Liver (tissue), 9 donors: Measurements from ENCODE around the gene CD81. TPM values are rescaled to one million over a fixed set of nuclear protein-coding genes. Genes with fewer than 3 reads are reported as not detected.

Experiments
- DNase-seq: peaks from one replicate; pipeline ENCODE4 v3.0.0-alpha.2; 2017; ENCODE audit warnings: low spot score
- H3K27ac ChIP-seq, 2 donors: one replicate each; pipeline ENCODE4 v1.7.0; 2013; ENCODE audit warnings: inconsistent platforms in 2 of 2, low read length in 2 of 2, control low read depth in 1 of 2, low read depth in 1 of 2, mild to moderate bottlenecking in 1 of 2
- H3K27me3 ChIP-seq, 4 donors: one replicate each; pipeline versions ENCODE4 v1.6.1 to v1.7.0; 2013; ENCODE audit warnings: low read length in 3 of 4, inconsistent platforms in 1 of 4, mild to moderate bottlenecking in 1 of 4, moderate library complexity in 1 of 4; ENCODE audit not compliant: control insufficient read depth in 4 of 4, insufficient read depth in 4 of 4
- H3K36me3 ChIP-seq, 4 donors: one replicate each; pipeline versions ENCODE4 v1.6.1 to v1.7.0; 2013; ENCODE audit warnings: low read length in 3 of 4, mild to moderate bottlenecking in 3 of 4, low read depth in 1 of 4, moderate library complexity in 1 of 4; ENCODE audit not compliant: control insufficient read depth in 4 of 4, insufficient read depth in 3 of 4
- H3K4me1 ChIP-seq, 4 donors: one replicate each; pipeline versions ENCODE4 v1.6.1 to v1.7.0; 2013; ENCODE audit warnings: low read length in 3 of 4, mild to moderate bottlenecking in 3 of 4, moderate library complexity in 1 of 4; ENCODE audit not compliant: control insufficient read depth in 4 of 4, insufficient read depth in 4 of 4
- H3K4me3 ChIP-seq, 3 donors: one replicate each; pipeline versions ENCODE4 v1.6.1 to v1.7.0; 2013; ENCODE audit warnings: low read length in 3 of 3, control low read depth in 1 of 3, low read depth in 1 of 3, mild to moderate bottlenecking in 1 of 3
- H3K9ac ChIP-seq, 2 donors: one replicate each; pipeline ENCODE4 v1.7.0; 2013; ENCODE audit warnings: low read length in 2 of 2, mild to moderate bottlenecking in 2 of 2, moderate library complexity in 2 of 2, control low read depth in 1 of 2, low read depth in 1 of 2
- H3K9me3 ChIP-seq, 4 donors: one replicate each; pipeline versions ENCODE4 v1.6.1 to v1.7.0; 2013; ENCODE audit warnings: low read length in 3 of 4; ENCODE audit not compliant: control insufficient read depth in 4 of 4
- EGR1 ChIP-seq, 2 donors: IDR thresholded peaks; 2 replicates each; pipeline ENCODE4 v1.6.1; 2016 to 2018; ENCODE audit warnings: antibody characterized with exemption in 2 of 2, low read depth in 2 of 2
- FOXA1 ChIP-seq: IDR thresholded peaks from 2 replicates; pipeline ENCODE4 v1.6.1; 2016; ENCODE audit warnings: antibody characterized with exemption
- FOXA2 ChIP-seq: IDR thresholded peaks from 2 replicates; pipeline ENCODE4 v1.6.1; 2016; ENCODE audit warnings: antibody characterized with exemption
- GABPA ChIP-seq, 2 donors: IDR thresholded peaks in 1 of 2; conservative IDR thresholded peaks in 1 of 2; 2 replicates each; pipeline ENCODE4 v1.6.1; 2016; ENCODE audit warnings: antibody characterized with exemption in 2 of 2, mild to moderate bottlenecking in 1 of 2, moderate library complexity in 1 of 2
- HNF4G ChIP-seq: IDR thresholded peaks from 2 replicates; pipeline ENCODE4 v1.6.1; 2016; ENCODE audit warnings: antibody characterized with exemption
- JUND ChIP-seq, 2 donors: IDR thresholded peaks; 2 replicates each; pipeline ENCODE4 v1.6.1; 2016; ENCODE audit warnings: antibody characterized with exemption in 2 of 2
- NR2F2 ChIP-seq: IDR thresholded peaks from 2 replicates; pipeline ENCODE4 v1.6.1; 2016; ENCODE audit warnings: antibody characterized with exemption
- RAD21 ChIP-seq, 2 donors: IDR thresholded peaks; 2 replicates each; pipeline ENCODE4 v1.6.1; 2016; ENCODE audit warnings: antibody characterized with exemption in 2 of 2, mild to moderate bottlenecking in 2 of 2
- RXRA ChIP-seq, 2 donors: IDR thresholded peaks; 2 replicates each; pipeline ENCODE4 v1.6.1; 2017 to 2018; ENCODE audit warnings: antibody characterized with exemption in 2 of 2, mild to moderate bottlenecking in 1 of 2
- SP1 ChIP-seq: IDR thresholded peaks from 2 replicates; pipeline ENCODE4 v1.6.1; 2018; ENCODE audit warnings: antibody characterized with exemption, mild to moderate bottlenecking
- WGBS: extraction: QIAGEN DNeasy Blood & Tissue Kit; methylation state at CpG from one replicate; pipeline ENCODE4 v1.1.7; 2013; 5-methylcytosine and 5-hydroxymethylcytosine counted together
- polyA plus RNA-seq, 2 donors: library from polyadenylated mRNA; stranded (reverse) in 1 of 2; unstranded in 1 of 2; fragments of 200-250 nt in 1 of 2; fragments of >200 nt in 1 of 2; fragmentation: Nextera tagmentation in 1 of 2; extraction: Ambion mirVana in 1 of 2; gene quantifications; one replicate each; pipeline versions ENCODE4 v1.2.1 to v1.2.3, GENCODE V29; 2013 to 2015
- total RNA-seq, 2 donors: library from RNA; depleted of rRNA; stranded (reverse); fragments of >200 nt; gene quantifications; one replicate each; pipeline ENCODE4 v1.2.3, GENCODE V29; 2014
- TF ChIP-seq, protein P1 (sequence below): IDR thresholded peaks from 2 replicates; pipeline ENCODE4 v1.6.1; 2016; ENCODE audit warnings: antibody characterized with exemption
- TF ChIP-seq, protein P2 (sequence below): IDR thresholded peaks from 2 replicates; pipeline ENCODE4 v1.6.1; 2016; ENCODE audit warnings: antibody characterized with exemption
- TF ChIP-seq, protein P3 (sequence below): IDR thresholded peaks from 2 replicates; pipeline ENCODE4 v1.6.1; 2016; ENCODE audit warnings: antibody characterized with exemption, mild to moderate bottlenecking
- donor health status: healthy.
- donor health status: healthy.
- donor health status: healthy.
- donor health status: healthy.
- donor health status: healthy.

The CD81 gene
- total and polyA plus RNA-seq, 4 donors, result 76.9 to 712 (median 164) TPM

DNA sequence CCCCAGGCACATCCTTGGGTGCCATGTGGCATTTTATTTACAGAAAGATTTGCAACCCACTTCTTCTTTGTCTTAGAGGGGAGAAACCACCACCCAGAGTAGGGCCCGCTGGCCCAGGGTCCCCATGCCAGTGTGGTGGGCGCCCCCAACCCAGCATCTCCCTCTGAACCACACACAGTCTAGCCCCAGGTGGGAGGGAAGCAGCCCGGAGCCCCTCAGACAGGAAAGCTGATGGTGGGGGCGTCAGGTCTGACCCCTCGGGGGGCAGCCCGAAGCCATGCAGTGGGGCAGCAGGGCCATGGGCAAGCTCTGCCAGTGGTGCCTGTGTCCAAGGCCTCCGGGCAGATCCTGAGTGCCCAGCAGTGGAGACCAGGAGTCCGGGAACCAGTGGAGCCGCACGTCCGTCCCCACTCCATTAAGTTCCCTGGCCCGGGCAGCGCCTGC, 55.5 kb downstream of the CD81 start:
- H3K4me1 ChIP-seq, result no peaks in the 10 kb centered on the region
- H3K9ac ChIP-seq, result no peak overlapping the region
- no peaks in the 10 kb centered on the region for H3K9me3 ChIP-seq
- TF ChIP-seq RXRA (IDR thresholded peaks at IDR 0.05) (no peak), SP1 (no peak), EGR1 (IDR thresholded peaks at IDR 0.05; ENCODE audit: low read depth in 2 of 2) (no peak), JUND (IDR thresholded peaks at IDR 0.05) (no peak), FOXA2 (no peak), FOXA1 (no peak), HNF4G (no peak), RAD21 (IDR thresholded peaks at IDR 0.05) (no peak), GABPA (IDR thresholded peaks at IDR 0.05 in 1 of 2, conservative IDR thresholded peaks at IDR 0.05 in 1 of 2) (no peak)
- TF ChIP-seq, protein P1, sequence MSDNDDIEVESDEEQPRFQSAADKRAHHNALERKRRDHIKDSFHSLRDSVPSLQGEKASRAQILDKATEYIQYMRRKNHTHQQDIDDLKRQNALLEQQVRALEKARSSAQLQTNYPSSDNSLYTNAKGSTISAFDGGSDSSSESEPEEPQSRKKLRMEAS, result no peak
- TF ChIP-seq, protein P2, sequence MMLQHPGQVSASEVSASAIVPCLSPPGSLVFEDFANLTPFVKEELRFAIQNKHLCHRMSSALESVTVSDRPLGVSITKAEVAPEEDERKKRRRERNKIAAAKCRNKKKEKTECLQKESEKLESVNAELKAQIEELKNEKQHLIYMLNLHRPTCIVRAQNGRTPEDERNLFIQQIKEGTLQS, result no peak
- no peak overlapping the region for H3K27ac ChIP-seq
- H3K27me3 ChIP-seq, result no peaks in the 10 kb centered on the region
- DNase-seq, result no peak
- H3K4me3 ChIP-seq, result no peak overlapping the region
- no peaks in the 10 kb centered on the region for H3K36me3 ChIP-seq
- WGBS, result 92% methylated on average over 13 of the region's 13 CpGs

DNA sequence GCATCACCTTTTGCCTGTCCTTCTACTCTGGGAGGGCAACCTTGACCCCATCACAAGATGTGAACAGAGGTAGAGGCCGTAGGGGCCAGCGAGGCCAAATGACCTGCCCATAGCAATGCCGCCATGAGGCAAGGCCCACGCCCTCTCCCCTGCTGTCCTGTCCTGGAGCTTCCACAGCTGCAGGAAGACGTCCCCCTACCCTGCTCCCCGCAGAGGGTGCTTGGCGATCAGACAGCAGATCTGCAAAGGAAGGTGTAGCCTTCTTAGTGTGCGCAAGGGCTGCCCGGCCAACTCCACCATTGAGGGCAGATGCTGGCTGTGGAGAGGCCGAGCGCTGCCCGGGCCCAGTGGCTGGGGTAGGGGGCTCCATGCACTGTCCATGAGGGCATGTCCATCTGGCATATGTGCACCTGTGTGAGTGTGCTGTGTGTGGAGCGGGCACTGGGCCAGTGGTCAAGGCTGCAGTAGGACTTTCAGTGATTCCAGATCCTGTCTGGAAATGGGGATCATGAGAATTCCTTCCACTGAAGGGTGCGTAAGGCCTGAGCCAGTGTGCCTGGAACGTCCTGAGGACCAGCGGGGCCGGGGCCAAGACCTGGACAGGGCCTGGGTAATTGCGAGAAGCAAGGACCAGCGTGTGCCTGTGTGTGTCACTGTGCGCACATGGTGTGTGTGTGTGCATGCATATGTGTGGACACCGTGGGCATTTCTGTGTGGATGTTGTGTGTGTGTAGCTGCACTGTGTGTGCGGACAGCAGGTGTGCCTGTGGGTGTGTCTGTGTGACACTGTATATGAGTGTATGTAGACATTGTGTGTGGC, 56.2 kb downstream of the CD81 start:
- TF ChIP-seq EGR1 (IDR thresholded peaks at IDR 0.05; ENCODE audit: low read depth in 2 of 2) (no peak), FOXA2 (no peak)
- TF ChIP-seq, protein P3, sequence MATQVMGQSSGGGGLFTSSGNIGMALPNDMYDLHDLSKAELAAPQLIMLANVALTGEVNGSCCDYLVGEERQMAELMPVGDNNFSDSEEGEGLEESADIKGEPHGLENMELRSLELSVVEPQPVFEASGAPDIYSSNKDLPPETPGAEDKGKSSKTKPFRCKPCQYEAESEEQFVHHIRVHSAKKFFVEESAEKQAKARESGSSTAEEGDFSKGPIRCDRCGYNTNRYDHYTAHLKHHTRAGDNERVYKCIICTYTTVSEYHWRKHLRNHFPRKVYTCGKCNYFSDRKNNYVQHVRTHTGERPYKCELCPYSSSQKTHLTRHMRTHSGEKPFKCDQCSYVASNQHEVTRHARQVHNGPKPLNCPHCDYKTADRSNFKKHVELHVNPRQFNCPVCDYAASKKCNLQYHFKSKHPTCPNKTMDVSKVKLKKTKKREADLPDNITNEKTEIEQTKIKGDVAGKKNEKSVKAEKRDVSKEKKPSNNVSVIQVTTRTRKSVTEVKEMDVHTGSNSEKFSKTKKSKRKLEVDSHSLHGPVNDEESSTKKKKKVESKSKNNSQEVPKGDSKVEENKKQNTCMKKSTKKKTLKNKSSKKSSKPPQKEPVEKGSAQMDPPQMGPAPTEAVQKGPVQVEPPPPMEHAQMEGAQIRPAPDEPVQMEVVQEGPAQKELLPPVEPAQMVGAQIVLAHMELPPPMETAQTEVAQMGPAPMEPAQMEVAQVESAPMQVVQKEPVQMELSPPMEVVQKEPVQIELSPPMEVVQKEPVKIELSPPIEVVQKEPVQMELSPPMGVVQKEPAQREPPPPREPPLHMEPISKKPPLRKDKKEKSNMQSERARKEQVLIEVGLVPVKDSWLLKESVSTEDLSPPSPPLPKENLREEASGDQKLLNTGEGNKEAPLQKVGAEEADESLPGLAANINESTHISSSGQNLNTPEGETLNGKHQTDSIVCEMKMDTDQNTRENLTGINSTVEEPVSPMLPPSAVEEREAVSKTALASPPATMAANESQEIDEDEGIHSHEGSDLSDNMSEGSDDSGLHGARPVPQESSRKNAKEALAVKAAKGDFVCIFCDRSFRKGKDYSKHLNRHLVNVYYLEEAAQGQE, result no peak
- H3K4me1 ChIP-seq, result no peaks in the 10 kb centered on the region
- 91% methylated on average over 22 of the region's 22 CpGs for WGBS
- H3K27me3 ChIP-seq, result no peaks in the 10 kb centered on the region
- no peak for DNase-seq
- H3K27ac ChIP-seq, result no peak overlapping the region
- no peak overlapping the region for H3K4me3 ChIP-seq
- H3K36me3 ChIP-seq, result no peaks in the 10 kb centered on the region
- no peak overlapping the region for H3K9ac ChIP-seq
- no peaks in the 10 kb centered on the region for H3K9me3 ChIP-seq

DNA sequence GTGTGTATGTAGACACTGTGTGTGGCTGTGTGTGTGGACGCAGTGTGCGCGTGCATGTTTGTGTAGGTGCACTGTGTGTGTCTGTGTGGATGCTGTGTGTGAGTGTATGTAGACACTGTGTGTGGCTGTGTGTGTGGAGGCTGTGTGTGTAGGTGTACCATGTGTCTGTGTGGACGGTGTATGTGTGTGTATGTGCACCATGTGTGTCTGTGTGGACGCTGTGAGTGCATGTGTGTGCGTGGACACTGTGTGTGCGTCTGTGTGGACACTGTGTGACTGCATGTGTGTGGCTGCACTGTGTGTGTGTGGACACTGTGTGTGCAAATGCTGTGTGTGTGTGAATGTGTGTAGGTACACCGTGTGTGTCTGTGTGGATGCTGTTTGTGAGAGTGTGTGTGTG, 56.9 kb downstream of the CD81 start:
- TF ChIP-seq NR2F2 (no peak), FOXA2 (no peak), FOXA1 (no peak), RAD21 (IDR thresholded peaks at IDR 0.05) (no peak), RXRA (IDR thresholded peaks at IDR 0.05) (no peak)
- TF ChIP-seq, protein P3, result no peak
- H3K9ac ChIP-seq, result no peak overlapping the region
- no peak overlapping the region for H3K4me3 ChIP-seq
- H3K27ac ChIP-seq, result no peak overlapping the region
- 90% methylated on average over 8 of the region's 8 CpGs for whole genome bisulfite sequencing
- H3K9me3 ChIP-seq, result no peaks in the 10 kb centered on the region
- no peak for DNase-seq
- H3K36me3 ChIP-seq, result no peaks in the 10 kb centered on the region
- no peaks in the 10 kb centered on the region for H3K4me1 ChIP-seq
- H3K27me3 ChIP-seq, result no peaks in the 10 kb centered on the region
